PC-3 (cell line): ENCODE measurements around the gene KRTAP10-10. TPM values are rescaled to one million over a fixed set of nuclear protein-coding genes. Genes with fewer than 3 reads are reported as not detected.

ENCODE experiments used
- ATAC-seq: fragments of 200-7000 bp; cut with Tn5 transposase; 2 replicates; pipeline ENCODE4 v1.9.1; 2020; ENCODE audit warnings: mild to moderate bottlenecking, moderate library complexity
- BruUV-seq: library from RNA; stranded (reverse); fragments of 400-500 nt; replicated peaks from 2 replicates; lab custom pipeline; 2021; lab: Mats Ljungman, UMichigan
- CTCF ChIA-PET: fragments of 300-600 bp; sonication (Branson Sonifier 250); formaldehyde crosslinking; loops from one replicate; lab custom pipeline; 2022; ENCODE audit warnings: antibody characterized with exemption; lab: Charles Lee
- POLR2A ChIA-PET: fragments of 300-600 bp; sonication (Branson Sonifier 250); formaldehyde crosslinking; loops from one replicate; lab custom pipeline; 2022; ENCODE audit warnings: antibody characterized with exemption; ENCODE audit not compliant: unreplicated experiment; lab: Charles Lee
- DNase-seq: peaks from one replicate; pipeline ENCODE4 v3.0.0-alpha.2; 2015
- H2AFZ ChIP-seq: fragments of 300-600 bp; sonication (generic); 2 replicates; pipeline ENCODE4 v1.6.0; 2016; ENCODE audit warnings: antibody characterized with exemption, low read length
- H3F3A ChIP-seq: fragments of 300-600 bp; sonication (generic); one replicate; pipeline ENCODE4 v1.6.0; 2017; ENCODE audit warnings: antibody characterized with exemption, low read length, control low read depth, mild to moderate bottlenecking; ENCODE audit not compliant: unreplicated experiment
- H3K27ac ChIP-seq: fragments of 300-600 bp; sonication (generic); 2 replicates; pipeline ENCODE4 v1.5.1; 2016; ENCODE audit warnings: mild to moderate bottlenecking, low read length
- H3K27me3 ChIP-seq: fragments of 300-600 bp; sonication (generic); 2 replicates; pipeline ENCODE4 v1.6.1; 2016; ENCODE audit warnings: low read length, mixed read lengths
- H3K36me3 ChIP-seq: fragments of 300-600 bp; sonication (generic); 2 replicates; pipeline ENCODE4 v1.6.1; 2016; ENCODE audit warnings: low read depth, mixed run types, low read length, mixed read lengths
- H3K4me1 ChIP-seq: fragments of 300-600 bp; sonication (generic); 2 replicates; pipeline ENCODE4 v1.5.1; 2016; ENCODE audit warnings: low read length; ENCODE audit not compliant: insufficient read depth
- H3K4me2 ChIP-seq: fragments of 300-600 bp; sonication (generic); 2 replicates; pipeline ENCODE4 v1.6.0; 2016; ENCODE audit warnings: low read length
- H3K4me3 ChIP-seq: fragments of 300-600 bp; sonication (generic); 2 replicates; pipeline ENCODE4 v1.5.1; 2016; ENCODE audit warnings: mild to moderate bottlenecking, low read length, mixed read lengths
- H3K79me2 ChIP-seq: fragments of 300-600 bp; sonication (generic); 2 replicates; pipeline ENCODE4 v1.6.1; 2017; ENCODE audit warnings: low read length, mixed read lengths
- H3K9ac ChIP-seq: fragments of 300-600 bp; sonication (generic); 2 replicates; pipeline ENCODE4 v1.6.0; 2016; ENCODE audit warnings: mild to moderate bottlenecking, low read length
- H3K9me2 ChIP-seq: fragments of 300-600 bp; sonication (generic); replicated peaks from 2 replicates; pipeline ENCODE4 v1.6.1; 2016; ENCODE audit warnings: mixed run types, low read length, mixed read lengths
- H3K9me3 ChIP-seq: fragments of 300-600 bp; sonication (generic); 2 replicates; pipeline ENCODE4 v1.6.1; 2016; ENCODE audit warnings: low read length, mixed read lengths
- H4K20me1 ChIP-seq: fragments of 300-600 bp; sonication (generic); 2 replicates; pipeline ENCODE4 v1.6.1; 2016; ENCODE audit warnings: low read length, mixed read lengths
- CTCF ChIP-seq: fragments of 300-600 bp; sonication (generic); conservative IDR thresholded peaks from 2 replicates; pipeline ENCODE4 v1.5.1; 2017; ENCODE audit warnings: antibody characterized with exemption, low read depth, mild to moderate bottlenecking, low read length
- EZH2 ChIP-seq: fragments of 300-600 bp; sonication (generic); IDR thresholded peaks from one replicate; pipeline ENCODE4 v1.6.1; 2017; ENCODE audit warnings: antibody characterized with exemption, mild to moderate bottlenecking, low read length; ENCODE audit not compliant: unreplicated experiment
- EZH2phosphoT487 ChIP-seq: fragments of 300-600 bp; sonication (generic); IDR thresholded peaks from 2 replicates; pipeline ENCODE4 v1.6.1; 2018; ENCODE audit warnings: mild to moderate bottlenecking, antibody characterized with exemption, low read length, borderline replicate concordance
- intact Hi-C: fragments of 100-400 bp; cut with micrococcal nuclease; formaldehyde crosslinking; loops from 2 replicates; pipeline ENCODE4 v1.9.0; 2023
- total RNA-seq: library from RNA; depleted of rRNA; stranded (reverse); fragments of >200 nt; gene quantifications from 2 replicates; pipeline ENCODE4 v1.2.3, GENCODE V29; 2014

The KRTAP10-10 gene
- total RNA-seq, 1 experiment from 2014 or later: not detected

GRCh38 chr21:44653656-44654575 is 16.8 kb downstream of the KRTAP10-10 start:
- H3K36me3 ChIP-seq: no peaks in the 10 kb centered on the region
- H3K27me3 ChIP-seq: no peaks in the 10 kb centered on the region
- no peak overlapping the region for H2AFZ ChIP-seq
- CTCF ChIA-PET: no interaction called here
- H3K9ac ChIP-seq: no peak overlapping the region
- no peaks in the 10 kb centered on the region for H3K79me2 ChIP-seq
- H3K4me3 ChIP-seq: no peak overlapping the region
- ATAC-seq: no peak
- no peak overlapping the region for H3K27ac ChIP-seq
- BruUV-seq: no TSS peak
- no peak overlapping the region for H3K4me2 ChIP-seq
- TF ChIP-seq CTCF: no peak
- TF ChIP-seq EZH2phosphoT487: no peak
- no peak for TF ChIP-seq EZH2
- H3K4me1 ChIP-seq: no peaks in the 10 kb centered on the region
- no peak for DNase-seq
- 0 out of 2 replicates have a peak, but pooled peaks cover 5% of the 10 kb centered on the region for H3K9me3 ChIP-seq
- POLR2A ChIA-PET: no interaction called here
- H3F3A ChIP-seq: no peaks in the 10 kb centered on the region
- H4K20me1 ChIP-seq: no peaks in the 10 kb centered on the region
- intact Hi-C loops: no loop called here
- no peaks in the 10 kb centered on the region for H3K9me2 ChIP-seq

- 0 out of 2 replicates have a peak, but pooled peaks cover 5% of the 10 kb centered on the region for H3K9me3 ChIP-seq
- DNase-seq (no peak), ATAC-seq (no peak)
- H3K36me3 ChIP-seq: no peaks in the 10 kb centered on the region
- H3K4me3 ChIP-seq: no peak within 1 kb of the TSS
- H2AFZ ChIP-seq: no peak within 1 kb of the TSS
- ChIA-PET CTCF (no interaction called here), POLR2A (no interaction called here)
- intact Hi-C loops: no loop called here
- no peaks in the 10 kb centered on the region for H3K9me2 ChIP-seq
- no peaks in the 10 kb centered on the region for H3K79me2 ChIP-seq
- BruUV-seq: no TSS peak
- H3K4me2 ChIP-seq: no peak within 1 kb of the TSS
- TF ChIP-seq CTCF (no peak), EZH2phosphoT487 (no peak), EZH2 (no peak)
- no peak within 1 kb of the TSS for H3K27ac ChIP-seq
- no peaks in the 10 kb centered on the region for H3F3A ChIP-seq
- no peaks in the 10 kb centered on the region for H3K27me3 ChIP-seq
- H3K9ac ChIP-seq: no peak within 1 kb of the TSS
- no peaks in the 10 kb centered on the region for H4K20me1 ChIP-seq
- no peaks in the 10 kb centered on the region for H3K4me1 ChIP-seq
Measured at GRCh38 chr21:44654576-44655175, 17.5 kb downstream of the KRTAP10-10 start, which contains the start of gene KRTAP12-4. KRTAP12-4 (minus strand) TSS chr21:44654659; CDS start chr21:44654614, 45 bp downstream.
